ENCODE data around the gene TPST1.

TPST1 gene

GRCh38 chr7:66281678-66282590 lies 76.8 kb downstream of the TPST1 start:
- DNase-seq (ENCODE audit: low read depth in 1 of 2, low spot score in 1 of 2): no peak

GRCh38 chr7:66282591-66282935 lies 77.4 kb downstream of the TPST1 start:
- no peak for DNase-seq (ENCODE audit: low read depth in 1 of 2, low spot score in 1 of 2)

- DNase-seq (ENCODE audit: low read depth in 1 of 2, low spot score in 1 of 2): no peak
These were observed 78.1 kb downstream of the TPST1 start for GRCh38 chr7:66283003-66283920.

- no peak for DNase-seq (ENCODE audit: low read depth in 1 of 2, low spot score in 1 of 2)
These were observed 90.9 kb downstream of the TPST1 start for GRCh38 chr7:66296001-66296521.

- DNase-seq (ENCODE audit: low read depth in 1 of 2, low spot score in 1 of 2): no peak
These were observed 91.4 kb downstream of the TPST1 start for GRCh38 chr7:66296557-66296956.

GRCh38 chr7:66297579-66297978 lies 92.4 kb downstream of the TPST1 start:
- DNase-seq (ENCODE audit: low read depth in 1 of 2, low spot score in 1 of 2): no peak

- DNase-seq (ENCODE audit: low read depth in 1 of 2, low spot score in 1 of 2): no peak
These were observed 96.1 kb downstream of the TPST1 start for GRCh38 chr7:66301249-66301648.

- DNase-seq (ENCODE audit: low read depth in 1 of 2, low spot score in 1 of 2): no peak
These were observed 96.6 kb downstream of the TPST1 start for GRCh38 chr7:66301737-66302136.

- DNase-seq (ENCODE audit: low read depth in 1 of 2, low spot score in 1 of 2): no peak
These were observed 98.5 kb downstream of the TPST1 start for GRCh38 chr7:66303454-66304155.

- DNase-seq (ENCODE audit: low read depth in 1 of 2, low spot score in 1 of 2): no peak
These were observed 99.4 kb downstream of the TPST1 start for GRCh38 chr7:66304536-66304935.

- no peak for DNase-seq (ENCODE audit: low read depth in 1 of 2, low spot score in 1 of 2)
These were observed 101.1 kb downstream of the TPST1 start for GRCh38 chr7:66306243-66306642.

- DNase-seq (ENCODE audit: low read depth in 1 of 2, low spot score in 1 of 2): no peak
These were observed 102.6 kb downstream of the TPST1 start for GRCh38 chr7:66307591-66308215.

GRCh38 chr7:66308411-66308810 lies 103.3 kb downstream of the TPST1 start:
- DNase-seq (ENCODE audit: low read depth in 1 of 2, low spot score in 1 of 2): no peak

GRCh38 chr7:66310620-66311019 lies 105.5 kb downstream of the TPST1 start:
- no peak for DNase-seq (ENCODE audit: low read depth in 1 of 2, low spot score in 1 of 2)

GRCh38 chr7:66313886-66314568 lies 108.9 kb downstream of the TPST1 start:
- DNase-seq (ENCODE audit: low read depth in 1 of 2, low spot score in 1 of 2): no peak

GRCh38 chr7:66315192-66315591 lies 110.1 kb downstream of the TPST1 start:
- no peak for DNase-seq (ENCODE audit: low read depth in 1 of 2, low spot score in 1 of 2)

- DNase-seq (ENCODE audit: low read depth in 1 of 2, low spot score in 1 of 2): no peak
These were observed 114.4 kb downstream of the TPST1 start for GRCh38 chr7:66319407-66319979.

- DNase-seq (ENCODE audit: low read depth in 1 of 2, low spot score in 1 of 2): no peak
These were observed 116.1 kb downstream of the TPST1 start for GRCh38 chr7:66321283-66321682.

GRCh38 chr7:66323114-66323796 lies 118.1 kb downstream of the TPST1 start:
- DNase-seq (ENCODE audit: low read depth in 1 of 2, low spot score in 1 of 2): no peak

All from activated CD4-positive, alpha-beta T cell treated with anti-CD3 and anti-CD28 coated beads, Interleukin-2, amount 50 U/mL, for 24 hours (primary cell).